NCI-H187 (cell line): Measurements from ENCODE around the gene GRIN3A.

ENCODE experiments used
- DNase-seq, 2 experiments: peaks; one replicate each; lab custom pipeline; 2025; lab: John Stamatoyannopoulos, UW

The GRIN3A gene

DNA sequence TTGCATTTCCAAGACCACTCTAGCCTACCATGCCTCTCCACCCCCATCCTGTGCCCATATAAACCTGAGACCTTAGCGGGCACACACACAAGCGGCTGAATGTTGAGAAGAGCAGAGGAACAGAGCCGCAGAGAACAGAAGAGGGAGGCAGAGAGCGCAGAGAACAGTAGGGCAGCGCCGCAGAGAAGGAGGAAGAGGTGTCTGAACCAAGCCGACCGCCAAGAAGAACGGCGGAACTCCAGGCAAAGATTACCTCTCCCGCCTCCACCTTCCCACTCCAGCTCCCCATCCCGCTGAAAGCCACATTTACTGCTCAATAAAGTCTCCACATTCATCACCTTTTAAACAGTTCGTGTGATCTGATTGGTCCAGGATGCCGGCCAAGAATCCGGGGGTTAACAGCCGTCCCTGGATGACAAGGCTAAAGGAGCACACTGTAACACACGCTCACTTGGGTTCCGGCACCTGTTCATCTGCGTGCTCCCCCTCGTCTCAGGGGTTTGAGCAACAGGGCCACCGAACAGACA lies 33.2 kb downstream of the GRIN3A start:
- no peak for DNase-seq

DNA sequence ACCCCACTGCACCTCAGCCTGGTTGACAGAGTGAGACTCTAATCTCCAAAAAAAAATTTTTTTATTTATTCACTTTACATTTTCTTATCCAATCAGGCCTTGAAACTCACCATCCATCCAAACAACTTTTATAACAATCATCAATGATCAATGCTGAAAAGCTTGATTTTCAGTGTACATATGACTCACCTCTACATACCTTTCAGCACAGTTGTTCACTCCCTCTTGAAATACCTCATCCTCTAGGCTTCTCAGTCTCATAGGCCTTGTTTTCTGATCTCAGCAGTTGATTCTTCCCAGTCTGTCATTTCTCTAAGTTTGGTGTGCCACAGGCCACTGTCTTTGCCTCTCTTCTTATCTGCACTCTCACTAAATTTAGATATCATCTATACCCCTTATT lies 36.2 kb downstream of the GRIN3A start:
- no peak for DNase-seq

DNA sequence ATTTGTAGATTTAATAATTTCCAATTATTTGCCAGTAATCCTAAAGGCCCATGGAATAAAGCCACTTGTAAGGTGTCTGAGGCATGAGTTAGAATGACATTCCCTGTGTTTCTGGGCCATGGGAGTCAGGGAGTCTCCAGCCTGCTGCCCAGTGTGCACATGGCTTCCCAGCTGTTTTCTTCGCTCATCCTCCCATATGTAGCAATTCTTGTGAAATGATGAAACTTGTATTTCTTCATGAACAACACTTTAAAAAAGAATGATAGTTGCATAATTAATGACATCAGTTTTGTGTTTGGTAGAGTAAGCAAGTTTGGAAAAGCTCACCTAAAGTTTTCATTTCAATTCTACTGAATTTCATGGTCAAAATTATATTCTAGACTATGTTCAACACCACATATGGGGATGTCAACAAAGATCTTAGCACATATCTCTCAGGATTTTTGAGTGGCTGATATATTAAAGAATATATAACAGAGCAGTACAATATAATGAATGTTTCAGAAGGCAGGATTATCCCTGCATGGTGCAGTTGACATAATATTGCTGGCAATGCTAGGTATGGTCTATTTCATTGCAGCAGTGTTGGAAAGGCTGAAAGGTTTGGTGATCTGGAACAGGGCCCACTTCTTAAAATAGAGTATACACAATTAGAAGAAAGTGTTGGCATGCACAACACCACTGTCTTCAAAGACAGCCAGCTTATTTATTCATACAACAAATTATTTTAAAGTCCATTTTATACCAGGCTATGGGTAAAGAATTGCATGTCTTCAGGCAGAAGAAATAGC lies 44.7 kb downstream of the GRIN3A start:
- no peak for DNase-seq

DNA sequence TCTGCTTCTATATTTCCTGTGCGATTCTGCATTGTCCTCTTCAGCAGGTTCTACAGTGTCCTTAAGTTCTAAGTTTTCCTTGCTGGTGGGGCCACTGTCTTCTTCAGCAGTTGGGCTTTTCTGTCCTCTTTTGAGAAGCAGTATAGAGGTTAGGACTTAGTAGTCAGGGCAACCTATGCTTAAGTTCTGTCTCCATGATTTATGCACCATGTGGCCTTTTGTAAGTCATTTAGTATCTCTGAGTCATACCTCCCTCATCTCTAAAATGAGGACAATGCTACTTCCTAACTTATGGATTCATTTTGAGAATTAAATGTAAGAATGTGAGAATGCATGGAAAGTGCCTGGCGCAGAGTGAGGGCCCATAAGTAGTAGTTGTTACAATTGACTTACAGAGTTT lies 46.8 kb downstream of the GRIN3A start:
- no peak for DNase-seq

DNA sequence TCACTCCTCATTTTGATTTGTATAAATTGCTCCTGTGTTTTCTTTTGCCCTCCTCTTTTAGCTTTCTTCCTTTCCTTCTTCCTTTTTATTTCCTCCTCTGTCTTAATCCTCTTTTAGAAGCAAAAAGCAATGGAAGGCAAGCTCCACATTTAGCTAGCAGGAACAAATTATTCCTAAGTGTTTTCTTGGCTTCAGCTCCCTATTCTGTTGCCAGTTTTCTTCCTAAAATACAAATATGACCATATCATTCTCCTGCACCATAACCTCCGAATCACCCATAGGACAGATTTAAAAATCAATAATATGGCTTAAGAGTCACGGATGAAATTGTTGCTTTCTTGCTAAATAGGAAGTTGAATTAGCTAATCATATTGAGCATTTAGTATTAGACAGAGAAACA lies 49.4 kb downstream of the GRIN3A start:
- DNase-seq = no peak

DNA sequence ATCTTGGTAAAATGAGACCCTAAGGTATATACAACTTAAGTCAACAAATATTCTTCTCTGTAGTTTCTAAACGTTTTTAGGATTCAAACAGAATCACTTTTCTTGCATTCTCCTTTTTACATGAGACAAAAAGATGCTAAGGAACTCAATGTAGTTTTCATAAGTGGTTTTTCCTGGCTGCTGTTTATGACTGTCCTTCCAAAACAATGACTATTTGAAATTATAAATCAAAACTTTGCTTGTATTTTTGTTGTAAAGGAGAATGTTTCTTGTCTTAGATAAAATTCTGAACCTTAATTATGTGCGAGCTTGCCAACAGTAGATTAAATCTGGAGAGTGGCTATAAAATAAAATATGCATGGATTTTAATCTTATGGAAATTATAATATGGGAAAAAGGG lies 53.8 kb downstream of the GRIN3A start:
- DNase-seq = no peak

DNA sequence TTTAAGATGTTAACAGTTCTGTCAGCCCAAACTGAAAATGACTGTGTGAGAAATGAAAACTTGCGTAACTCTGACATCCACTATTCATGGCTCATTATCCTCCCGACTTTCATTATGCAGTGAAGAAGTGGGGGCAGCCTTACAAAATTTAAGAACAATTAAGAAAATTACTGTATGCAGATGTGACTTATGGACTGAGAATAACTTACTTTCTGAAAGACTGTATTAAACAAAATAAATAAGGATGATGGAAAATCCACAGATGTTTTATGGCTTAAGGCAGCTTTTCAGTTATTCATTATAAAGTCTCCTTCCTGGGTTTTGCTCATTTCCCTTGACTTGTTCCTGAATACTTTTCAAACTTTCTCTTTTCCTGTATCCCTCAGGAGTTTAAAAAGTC lies 55.2 kb downstream of the GRIN3A start:
- DNase-seq = no peak

DNA sequence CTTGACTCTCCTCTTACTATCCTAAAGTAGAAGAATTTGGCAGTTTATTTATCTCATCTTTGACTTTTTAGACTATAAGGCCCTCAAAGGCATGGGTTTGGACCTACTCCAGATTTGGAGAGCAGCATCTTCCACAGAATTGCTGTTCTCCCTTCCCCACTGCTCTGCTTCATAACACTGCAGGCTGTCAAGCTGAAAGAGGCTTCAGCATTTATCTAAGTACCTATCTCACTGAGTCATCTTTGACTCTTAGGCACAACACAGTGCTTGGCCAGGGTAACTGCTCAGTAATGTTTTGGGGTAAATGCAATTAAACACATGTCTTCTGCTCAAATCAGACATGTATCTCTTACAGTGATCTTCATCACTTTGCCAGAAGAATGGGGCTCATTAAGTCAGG lies 60.6 kb downstream of the GRIN3A start:
- DNase-seq = no peak

DNA sequence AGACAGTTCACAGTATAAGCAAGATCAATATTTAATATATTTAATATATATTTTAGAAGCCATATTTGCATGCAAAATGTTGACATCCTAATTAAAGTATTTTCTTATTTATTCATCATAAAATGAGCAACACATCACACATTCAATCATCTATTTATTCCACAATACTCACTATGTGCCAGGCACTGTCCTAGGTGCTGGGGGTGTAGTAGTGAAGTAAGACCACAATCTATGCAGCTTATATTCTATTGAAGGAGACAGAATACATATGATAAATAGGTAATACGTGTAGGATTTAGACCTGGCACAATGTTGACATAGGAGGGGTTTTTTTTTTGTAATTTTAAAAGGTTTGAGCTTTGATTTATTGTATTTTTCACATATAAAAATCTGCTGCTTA lies 63.1 kb downstream of the GRIN3A start:
- DNase-seq = no peak

DNA sequence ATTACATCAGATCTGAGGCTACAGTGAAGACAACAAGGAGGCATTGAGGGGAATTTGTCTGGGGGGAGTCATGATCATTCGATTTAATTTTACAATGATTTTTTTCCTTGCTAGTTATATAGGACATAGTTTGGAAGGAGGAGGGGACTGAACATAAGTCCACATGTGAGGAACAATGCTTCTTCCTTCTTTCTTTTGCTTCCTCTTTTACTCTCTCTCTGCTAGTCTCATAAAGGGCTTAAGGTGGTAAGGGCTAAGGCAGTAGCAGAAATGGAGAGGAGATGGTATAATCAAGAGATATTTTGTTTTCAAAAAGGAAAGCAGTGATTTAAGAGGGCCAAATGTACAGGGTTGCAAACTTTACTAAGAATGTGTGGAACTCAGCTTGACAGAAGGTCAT lies 64.3 kb downstream of the GRIN3A start:
- no peak for DNase-seq

DNA sequence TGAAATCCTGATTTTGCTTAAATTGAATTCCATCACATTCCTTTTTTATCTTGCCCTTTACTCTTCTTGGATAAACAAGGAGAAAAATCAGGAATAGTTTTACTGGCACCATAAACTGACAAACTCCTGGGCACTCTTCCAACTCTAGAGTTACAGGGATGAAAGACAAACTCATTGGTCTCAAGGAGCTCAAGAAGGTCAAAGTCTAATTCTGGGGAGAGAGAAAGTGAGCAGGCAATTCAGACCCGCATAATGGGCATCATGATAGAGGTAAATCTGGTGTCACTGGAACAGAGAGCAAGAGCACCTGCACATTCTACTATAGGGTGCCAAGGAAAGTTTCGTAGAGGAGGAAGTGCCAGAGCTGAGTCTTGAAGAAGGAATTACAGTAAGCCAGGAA lies 64.8 kb downstream of the GRIN3A start:
- DNase-seq = no peak

DNA sequence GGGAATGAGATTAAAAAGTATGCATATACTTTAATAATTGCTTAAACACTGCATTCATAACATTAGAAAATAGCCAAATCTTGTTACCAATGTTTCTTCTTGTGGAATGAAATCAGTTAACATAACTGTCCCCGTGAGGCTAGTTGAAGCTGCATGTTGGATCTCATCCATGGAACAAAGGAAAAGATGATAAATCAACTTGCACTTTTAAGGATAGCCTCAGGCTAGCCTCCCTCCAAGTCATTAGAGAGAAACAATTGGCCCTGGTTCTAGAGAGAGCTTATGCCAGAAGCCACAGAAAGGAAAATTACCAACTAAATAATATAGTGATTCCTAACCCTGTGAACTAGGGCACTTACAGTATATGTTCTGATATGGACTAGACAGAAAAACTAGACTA lies 66.9 kb downstream of the GRIN3A start:
- DNase-seq = no peak

DNA sequence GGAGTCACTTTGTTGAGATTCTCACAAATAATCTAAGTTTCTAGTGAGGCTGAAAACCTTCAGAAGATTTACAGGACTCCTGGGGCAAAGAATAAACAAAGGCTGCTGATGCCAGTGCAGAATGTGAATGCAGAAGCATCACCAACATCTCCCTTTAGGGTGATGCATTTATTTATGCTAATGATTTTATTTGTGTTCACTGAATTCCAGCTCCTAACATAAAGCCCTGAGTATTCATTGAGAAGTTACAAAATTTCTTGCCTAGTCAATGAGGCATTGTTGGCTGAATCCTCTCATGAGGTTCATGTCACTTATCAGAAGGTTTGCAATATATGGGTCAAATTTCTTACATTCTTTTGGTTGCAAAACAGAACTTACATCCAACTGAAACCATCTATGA lies 70.0 kb downstream of the GRIN3A start:
- DNase-seq = no peak

DNA sequence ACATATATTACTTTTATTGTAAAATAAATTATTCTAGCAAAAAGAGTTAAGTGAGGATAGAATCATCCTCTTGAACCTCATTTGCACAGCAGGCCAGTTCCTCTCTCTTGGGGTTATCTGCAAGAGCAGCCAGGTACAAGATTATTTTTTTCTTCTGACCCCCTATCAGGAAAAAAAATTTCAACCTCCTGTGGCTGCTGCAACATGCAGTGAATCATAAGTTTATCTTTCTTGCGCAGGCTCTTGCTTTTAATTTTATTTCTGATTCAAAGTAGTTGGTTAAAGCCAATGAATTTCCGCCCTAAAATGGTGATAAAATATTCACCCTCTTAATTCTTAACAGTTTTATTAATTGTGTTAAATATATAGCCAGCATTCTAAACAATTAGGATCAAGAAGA lies 74.0 kb downstream of the GRIN3A start:
- DNase-seq = no peak

DNA sequence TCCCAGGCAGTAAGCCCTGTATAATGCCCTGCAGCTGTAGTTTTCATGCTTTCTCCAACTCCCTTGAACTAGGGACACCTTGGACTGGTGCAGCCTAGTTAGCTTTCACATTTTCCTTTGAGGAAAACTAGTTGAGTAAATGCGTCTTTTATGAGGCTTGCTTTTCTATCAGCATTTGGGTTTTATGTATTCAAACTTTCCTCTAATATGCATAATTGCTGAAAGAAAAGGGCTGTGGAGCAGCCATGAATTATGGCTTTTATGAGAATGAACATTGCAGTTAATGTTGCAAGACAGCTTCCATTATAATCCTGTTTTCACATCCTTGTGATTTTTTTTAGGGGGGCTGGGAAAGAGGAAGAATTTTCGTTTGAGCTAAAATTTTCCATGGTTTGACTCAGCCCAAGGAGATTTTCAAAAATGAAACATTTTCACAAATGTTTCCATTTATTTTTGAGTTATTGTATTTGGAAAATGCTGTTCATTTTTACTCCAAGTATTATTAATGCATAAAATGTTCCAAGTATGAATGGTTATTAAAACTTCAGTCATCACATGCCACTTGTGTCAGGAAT lies 85.8 kb downstream of the GRIN3A start:
- no peak for DNase-seq

DNA sequence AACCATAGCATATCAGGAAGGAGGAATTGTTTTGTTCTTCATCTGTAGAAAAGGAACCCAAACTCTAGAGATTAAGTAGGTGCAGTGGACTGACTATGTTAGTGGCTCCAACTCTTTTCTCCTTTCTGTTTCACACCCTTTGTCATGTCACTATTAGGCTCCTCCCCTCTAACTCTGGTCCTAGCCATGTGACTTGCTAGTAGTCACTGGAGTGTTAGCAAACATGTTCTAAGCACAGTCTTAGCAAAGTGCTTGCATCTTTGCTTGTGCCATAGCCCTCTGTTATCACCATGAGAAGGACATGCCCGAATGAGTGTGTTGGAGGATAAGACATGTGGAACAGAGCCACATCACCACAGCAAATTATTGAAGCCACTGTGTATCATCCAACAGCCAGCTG lies 88.3 kb downstream of the GRIN3A start:
- DNase-seq = no peak

DNA sequence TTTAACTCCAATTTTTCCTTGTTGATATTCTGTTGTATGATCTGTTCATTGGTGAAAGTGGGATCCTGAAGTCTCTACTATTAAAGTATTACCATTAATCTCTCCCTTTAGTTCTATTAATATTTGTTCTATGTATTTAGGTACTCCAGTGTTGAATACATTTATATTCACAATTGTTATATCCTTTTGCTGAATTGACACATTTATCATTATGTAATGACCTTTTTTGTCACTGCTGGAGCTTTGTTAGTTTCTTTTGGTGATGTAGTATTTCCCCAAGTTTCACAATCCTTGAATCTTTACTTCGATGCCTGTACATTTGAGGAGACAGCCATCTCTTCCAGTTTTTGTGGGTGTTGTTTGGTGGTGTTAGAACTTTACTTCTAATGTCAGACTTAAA lies 90.0 kb downstream of the GRIN3A start:
- no peak for DNase-seq

DNA sequence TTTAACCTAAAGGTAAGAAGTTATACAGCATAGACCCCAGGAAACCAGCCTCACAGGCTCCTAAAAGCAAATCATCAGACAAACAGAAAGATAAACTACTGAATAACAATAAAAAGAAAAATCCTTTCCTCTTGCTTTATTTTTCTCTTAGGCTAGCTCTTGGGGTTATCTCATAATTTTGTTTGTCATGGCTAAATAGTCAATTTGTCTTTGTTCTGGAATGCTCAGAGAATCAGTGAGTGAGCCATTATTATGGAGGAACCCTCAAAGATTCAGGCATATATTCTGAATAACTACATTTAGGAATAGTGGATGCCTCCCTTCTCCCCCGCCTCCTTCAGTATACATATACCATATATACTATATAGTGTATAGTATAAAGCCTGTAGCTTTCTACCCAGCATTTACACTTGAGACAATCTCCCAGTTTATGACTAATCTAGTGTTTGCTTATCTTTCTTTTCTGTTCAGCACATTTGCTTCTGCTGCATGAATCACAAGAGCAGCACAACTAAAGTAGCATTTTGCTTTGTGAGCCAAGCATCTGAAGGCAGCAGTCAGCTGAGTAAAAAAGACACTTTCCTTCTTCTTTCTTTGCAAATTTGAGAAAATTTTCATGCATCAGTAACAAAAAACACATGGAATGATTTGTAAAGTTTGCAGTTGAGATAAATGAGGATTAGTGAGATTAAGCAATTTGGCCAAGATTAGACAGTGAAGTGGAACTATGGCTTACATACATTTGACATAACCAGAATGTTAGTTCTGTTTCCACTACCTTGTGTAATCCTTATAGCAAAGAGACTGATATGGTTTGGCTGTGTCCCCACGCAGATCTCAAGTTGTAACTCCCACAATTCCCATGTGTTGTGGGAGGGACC lies 98.4 kb downstream of the GRIN3A start:
- no peak for DNase-seq

DNA sequence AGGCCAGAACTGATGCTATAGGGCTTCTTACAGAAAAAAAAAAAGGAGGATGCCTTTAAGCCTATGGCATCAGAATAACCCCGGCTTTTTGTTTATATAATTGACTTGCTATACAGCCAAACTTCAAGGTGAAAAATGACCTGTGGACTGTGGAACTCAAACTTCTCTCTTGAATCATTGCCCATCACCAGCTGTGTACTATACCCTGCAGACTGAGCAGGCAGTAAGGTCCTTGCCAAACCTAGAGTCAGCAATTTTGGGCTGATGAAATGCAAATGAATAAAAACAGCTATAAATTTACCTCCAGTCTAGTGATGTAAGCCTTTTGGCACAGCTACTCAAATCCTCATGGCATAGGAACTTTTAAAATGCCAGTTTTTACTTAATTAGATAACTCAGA lies 99.1 kb downstream of the GRIN3A start:
- DNase-seq = no peak

DNA sequence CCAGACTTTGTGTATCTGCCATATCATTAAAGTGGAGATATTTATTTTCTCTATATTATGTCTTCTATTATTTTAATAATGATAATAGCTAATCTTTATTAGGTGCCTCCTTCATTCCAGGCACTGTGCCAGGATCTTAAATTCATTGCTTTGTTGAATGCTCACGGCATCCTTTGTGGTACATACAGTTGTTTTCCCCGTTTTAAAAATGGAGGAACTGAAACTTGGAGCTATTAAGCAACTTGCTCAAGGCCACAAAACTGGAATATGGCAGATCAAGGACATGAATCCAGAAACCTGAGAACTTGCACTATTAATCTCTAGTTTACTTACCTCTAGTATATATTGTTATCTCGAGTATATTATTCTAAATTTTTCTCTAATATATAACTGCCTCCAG lies 102.2 kb downstream of the GRIN3A start:
- no peak for DNase-seq

DNA sequence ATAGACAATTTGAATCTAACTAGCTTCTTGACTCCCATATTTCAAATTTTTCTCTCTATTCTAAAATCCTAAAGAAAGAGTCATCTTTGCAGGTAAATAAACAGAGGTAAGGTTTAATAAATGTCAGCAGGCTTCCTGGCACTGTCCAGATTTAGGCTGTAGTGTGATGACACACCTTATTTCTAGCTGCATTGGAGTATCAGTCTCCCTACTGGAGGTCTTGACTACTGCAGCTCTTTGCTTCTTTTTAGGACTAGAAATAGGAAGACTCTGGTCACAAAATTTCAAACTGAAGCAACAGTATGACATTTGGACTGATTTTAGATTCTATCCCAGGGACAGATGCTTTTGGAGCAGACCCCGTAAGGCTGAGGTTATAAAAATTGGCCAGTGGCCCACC lies 103.0 kb downstream of the GRIN3A start:
- DNase-seq = no peak

DNA sequence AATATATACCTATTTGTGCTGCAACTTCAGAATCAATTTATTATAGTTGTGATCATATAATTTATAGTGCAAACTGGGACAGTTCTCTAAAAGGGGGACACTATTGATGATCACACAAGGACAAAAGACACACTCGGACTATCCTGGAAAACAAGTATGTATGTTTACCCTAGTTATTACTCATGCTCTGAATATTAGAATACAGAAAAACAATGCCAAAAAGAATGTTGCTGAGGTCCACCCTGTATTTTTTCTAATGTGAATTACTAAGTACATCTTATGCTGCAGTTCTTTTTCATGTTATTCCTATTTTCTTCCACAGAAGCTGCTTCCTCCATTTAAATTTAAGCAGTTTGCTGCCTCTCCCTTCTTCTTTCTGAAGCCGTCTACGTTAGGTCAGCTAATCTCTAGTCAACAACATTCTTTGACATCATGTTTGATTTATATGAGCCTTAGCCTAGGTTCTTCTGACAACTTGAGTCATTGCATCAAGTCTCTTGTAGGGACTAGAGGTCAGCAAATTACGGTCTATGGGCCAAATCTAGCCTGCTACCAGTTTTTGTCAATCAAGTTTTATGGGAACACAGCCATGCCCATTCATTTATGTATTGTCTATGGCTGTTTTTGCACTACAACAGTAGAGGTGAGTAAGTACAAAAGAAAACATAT lies 103.6 kb downstream of the GRIN3A start:
- DNase-seq = no peak
